HL-60/S4 treated with retinoic acid at 250 ng/mL for 4 days and 3 days (cell line): ENCODE data around the gene KL.

ENCODE experiments used
- in situ Hi-C: fragments of 300-500 bp; cut with MboI; formaldehyde crosslinking; loops from 2 replicates; pipeline ENCODE4 v1.7.0; 2022; ENCODE audit warnings: low sequenced_read_pairs

The KL gene

DNA sequence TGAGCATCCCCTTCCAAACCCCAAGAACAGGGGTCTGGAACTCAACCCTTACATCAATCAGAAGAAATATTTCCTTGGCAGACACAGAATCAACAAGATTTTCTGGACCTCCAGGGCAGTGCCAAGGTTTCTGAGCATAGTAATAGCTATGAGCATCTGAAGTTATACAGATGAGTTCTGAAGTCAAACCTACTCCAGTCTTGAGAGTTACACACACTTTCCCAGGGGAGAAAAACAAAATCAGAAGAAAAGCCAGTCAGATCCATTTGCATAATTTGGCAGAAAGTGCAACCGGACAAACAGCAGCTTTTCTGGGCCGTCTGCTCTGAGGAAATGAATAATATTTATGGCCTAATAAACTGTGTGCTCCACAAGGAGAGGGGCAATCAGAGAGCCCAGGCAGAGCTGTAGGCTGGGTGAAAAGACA, 93.1 kb downstream of the KL start:
- in situ Hi-C loops = no loop called here

DNA sequence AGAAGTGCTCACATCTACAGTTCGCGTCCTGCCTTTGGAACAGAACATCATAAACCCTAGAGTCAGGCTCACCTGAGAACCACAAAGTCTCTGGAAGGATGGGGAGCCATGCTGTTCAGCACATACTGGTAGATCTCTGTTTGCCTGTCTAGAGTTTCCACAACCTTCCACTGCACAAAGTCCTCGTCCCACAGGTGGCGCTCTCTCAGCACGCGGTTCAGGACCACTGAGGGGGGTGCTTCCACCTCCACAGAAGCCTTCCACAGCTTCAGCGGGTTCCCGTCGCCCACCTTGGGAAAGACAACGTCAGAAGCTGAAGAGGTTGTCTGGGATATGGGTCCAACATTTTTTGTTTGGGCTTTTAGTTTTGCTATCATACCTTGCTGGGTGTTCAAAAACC, 93.6 kb downstream of the KL start:
- in situ Hi-C loops = no loop called here

DNA sequence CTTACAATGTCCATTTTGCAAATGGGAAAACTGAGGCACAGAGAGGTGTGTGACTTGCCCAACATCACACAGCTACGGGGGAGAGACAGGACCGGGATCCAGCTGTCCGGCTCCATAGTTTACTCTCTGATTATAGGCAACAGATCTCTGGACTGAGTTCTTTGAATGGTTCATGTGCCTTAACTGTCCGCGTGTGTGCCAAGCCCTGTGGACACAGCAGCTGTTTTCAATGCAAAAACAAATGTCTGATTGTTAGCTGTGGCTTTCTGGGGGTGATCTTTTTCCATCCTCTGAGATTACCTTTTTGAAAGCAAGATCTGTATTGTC, 94.1 kb downstream of the KL start:
- in situ Hi-C loops = no loop called here

DNA sequence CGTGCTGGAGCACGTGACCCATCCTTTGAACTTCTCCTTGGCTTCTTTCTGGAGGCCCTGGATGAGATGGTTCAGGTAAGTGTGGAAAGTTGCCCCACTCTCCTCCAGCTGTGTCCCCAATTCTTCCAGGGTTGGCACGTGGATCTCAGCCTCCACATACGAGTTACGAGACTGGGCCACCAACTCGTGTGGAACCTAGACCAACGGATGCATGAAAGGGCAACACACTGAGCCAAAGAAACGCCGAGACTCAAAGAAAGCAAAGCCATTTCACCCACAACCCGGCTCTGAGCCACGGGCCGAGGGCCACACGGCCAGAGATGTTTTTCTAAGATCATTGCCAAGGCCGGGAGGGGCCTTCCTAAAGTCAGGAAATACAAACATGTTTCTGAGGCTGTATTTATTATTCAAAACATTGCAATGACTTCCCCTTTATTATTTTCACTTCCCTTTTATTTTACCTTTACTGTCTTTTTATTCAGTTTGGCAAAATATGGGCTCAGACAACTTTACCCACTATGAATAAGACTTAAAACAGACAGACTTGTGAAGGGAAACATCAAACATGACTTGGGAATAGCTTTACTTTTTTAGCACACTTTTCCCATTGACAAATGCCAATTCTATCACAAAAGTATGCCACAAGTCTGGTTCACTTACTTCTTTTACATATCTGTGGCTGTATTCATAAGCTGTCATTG, 94.6 kb downstream of the KL start:
- in situ Hi-C loops = no loop called here

DNA sequence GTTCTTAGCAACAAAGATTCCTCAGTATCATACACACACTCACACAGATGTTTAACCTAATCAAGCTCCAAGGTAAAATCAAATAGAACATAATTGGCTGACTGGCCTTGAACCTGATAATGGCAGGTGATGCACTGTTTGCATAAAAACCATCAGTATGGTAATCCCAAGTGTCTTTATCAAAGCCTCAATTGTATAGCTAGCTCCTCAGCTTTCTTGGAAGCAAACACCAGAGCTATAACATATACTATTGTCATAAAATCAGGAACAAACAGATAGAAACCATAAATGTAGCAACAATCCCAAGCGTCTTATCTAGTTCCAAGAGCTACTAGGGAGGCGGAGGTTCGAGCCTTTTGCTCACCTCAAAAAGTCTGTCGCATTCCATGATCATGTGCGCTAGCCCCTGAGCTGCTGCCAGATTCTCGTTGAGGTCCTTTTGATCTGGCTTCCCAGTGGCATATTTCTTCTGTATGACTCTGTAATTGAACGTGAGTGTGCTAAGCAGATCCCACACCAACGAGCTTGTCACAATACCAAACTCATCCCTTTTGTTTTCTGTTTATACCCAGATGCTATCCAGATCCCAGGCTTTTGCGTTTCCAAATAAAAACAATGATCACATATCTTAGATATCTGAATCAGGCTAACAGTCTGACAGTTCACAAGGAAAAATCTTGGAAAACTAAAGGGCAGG, 95.3 kb downstream of the KL start:
- in situ Hi-C loops = no loop called here

DNA sequence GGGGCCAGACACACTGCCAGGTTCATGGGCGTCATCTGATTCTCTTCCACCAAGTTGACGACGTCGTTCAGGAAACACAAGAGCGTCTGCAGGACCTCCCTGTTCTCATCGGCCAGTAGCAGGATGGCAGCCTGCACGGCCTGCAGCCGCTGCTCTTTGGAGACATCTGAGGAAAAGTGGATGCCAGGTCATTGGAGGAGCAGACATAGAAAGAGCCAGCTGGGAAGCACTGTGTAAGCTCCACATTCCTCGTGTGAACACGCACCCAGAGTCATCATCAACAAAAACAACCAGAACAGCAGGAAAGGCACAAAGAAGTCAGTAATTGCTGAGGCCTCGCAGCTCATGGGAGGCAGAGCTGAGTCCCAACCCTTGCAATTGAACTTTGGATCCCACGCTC, 96.5 kb downstream of the KL start:
- in situ Hi-C loops = no loop called here

DNA sequence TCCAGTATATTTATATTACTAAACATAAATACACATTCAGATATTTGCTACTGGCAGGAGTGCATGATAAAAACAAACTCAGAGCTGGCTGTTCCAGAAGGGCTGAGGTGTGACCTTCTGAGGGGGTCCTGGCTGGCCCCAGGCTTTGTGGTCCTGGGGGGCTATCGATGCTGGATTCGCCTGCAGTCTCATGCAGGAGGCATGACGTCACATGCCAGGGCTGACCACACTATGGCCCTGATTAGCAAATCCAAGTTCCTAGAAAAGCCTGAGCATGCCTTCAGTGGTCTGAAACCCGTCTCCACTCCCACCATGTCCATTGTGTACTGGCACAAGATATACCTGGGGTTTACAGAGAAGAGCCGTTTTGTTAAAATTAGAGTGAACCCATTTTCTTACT, 97.9 kb downstream of the KL start:
- in situ Hi-C loops = no loop called here

DNA sequence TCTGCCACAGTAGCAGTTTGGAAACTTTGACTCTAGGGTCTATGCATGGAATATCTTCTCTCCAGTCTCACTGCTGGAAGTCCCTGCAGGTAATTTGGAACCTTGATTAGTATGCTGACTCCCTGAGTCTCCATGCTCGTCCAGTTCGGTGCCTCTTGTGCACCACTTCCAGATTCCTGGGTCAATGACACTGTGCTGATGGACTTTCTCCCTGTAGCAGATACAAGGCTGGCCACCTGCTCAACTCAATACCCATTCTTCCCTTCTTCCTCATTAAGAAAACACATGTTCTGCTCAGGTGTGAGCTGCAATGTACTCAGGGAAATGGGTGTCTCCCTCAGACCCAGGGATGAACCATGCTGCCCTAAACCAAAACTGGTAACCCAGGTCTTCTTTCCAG, 99.1 kb downstream of the KL start:
- in situ Hi-C loops = no loop called here
